ENCODE data around the gene SFXN4. TPM values are rescaled to one million over a fixed set of nuclear protein-coding genes. Genes with fewer than 3 reads are reported as not detected.
A peak's percentile ranks its signal among the peaks of the same experiment; 100 is the strongest.

SFXN4 gene
- total and polyA plus RNA-seq, 9 donors: 11.8 to 54.9 (median 18.9) TPM

DNA sequence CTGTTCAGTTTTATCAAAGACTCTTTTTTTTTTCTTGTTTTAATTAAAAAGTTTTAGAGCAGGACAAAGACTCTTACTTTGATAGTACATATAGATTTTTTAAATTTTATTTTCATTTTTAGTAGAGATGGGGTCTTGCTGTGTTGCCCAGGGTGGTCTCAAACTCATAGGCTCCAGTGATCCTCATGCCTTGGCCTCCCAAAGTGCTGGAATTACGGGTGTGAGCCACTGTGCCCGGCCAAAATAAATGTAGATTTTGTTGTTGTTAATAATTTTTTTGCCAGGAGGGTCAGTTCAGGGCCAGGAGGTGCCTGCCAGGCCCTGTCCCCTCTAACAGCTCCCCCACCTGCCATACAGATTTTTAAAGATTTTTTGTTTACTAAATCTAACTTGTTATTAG is 44.6 kb downstream of the SFXN4 start:
- H3K36me3 ChIP-seq: no peaks in the 10 kb centered on the region
- H3K4me3 ChIP-seq: no peak overlapping the region
- DNase-seq: no peak
- H3K27ac ChIP-seq: peak overlapping the region in 1 of 2 donors; percentile 57
- intact Hi-C loops (cut with DNase I): no loop called here
- 64 to 85% (median 65%) methylated on average over 2 of the region's 2 CpGs for WGBS, 3 donors
- no peaks in the 10 kb centered on the region for H3K4me1 ChIP-seq (ENCODE audit: insufficient read depth)
- no peaks in the 10 kb centered on the region for H3K27me3 ChIP-seq
- no peaks in the 10 kb centered on the region for H3K9me3 ChIP-seq
- TF ChIP-seq EP300 (IDR thresholded peaks at IDR 0.05) (no peak), POLR2A (IDR thresholded peaks at IDR 0.05) (no peak)
- TF ChIP-seq, protein P1, sequence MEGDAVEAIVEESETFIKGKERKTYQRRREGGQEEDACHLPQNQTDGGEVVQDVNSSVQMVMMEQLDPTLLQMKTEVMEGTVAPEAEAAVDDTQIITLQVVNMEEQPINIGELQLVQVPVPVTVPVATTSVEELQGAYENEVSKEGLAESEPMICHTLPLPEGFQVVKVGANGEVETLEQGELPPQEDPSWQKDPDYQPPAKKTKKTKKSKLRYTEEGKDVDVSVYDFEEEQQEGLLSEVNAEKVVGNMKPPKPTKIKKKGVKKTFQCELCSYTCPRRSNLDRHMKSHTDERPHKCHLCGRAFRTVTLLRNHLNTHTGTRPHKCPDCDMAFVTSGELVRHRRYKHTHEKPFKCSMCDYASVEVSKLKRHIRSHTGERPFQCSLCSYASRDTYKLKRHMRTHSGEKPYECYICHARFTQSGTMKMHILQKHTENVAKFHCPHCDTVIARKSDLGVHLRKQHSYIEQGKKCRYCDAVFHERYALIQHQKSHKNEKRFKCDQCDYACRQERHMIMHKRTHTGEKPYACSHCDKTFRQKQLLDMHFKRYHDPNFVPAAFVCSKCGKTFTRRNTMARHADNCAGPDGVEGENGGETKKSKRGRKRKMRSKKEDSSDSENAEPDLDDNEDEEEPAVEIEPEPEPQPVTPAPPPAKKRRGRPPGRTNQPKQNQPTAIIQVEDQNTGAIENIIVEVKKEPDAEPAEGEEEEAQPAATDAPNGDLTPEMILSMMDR (IDR thresholded peaks at IDR 0.05): no peak

DNA sequence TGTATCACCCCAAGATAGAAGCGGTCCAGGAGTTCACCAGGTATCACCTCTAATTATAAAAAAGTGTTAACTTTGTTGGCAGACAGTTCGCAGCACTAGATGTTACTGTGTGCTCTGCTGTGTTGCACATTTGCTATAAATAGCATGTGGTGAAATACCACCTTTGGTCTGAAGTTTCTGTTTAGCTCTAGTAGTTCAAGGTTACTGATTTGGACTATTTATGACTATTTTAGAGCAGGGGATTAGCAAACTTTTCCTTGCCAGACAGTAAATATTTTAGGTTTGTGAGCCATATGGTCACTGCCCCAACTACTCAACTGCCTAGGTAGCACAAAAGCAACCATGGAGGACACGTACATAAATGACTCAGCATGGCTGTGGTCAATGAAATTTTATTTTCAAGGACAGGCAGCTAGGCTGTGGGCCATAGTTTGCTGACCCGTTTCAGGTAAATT is 45.1 kb downstream of the SFXN4 start:
- Histone ChIP-seq H3K27me3 (no peaks in the 10 kb centered on the region), H3K27ac (peak overlapping the region in 1 of 2 donors; percentile 57), H3K4me1 (ENCODE audit: insufficient read depth) (no peaks in the 10 kb centered on the region), H3K36me3 (no peaks in the 10 kb centered on the region), H3K4me3 (no peak overlapping the region), H3K9me3 (no peaks in the 10 kb centered on the region)
- TF ChIP-seq POLR2A (IDR thresholded peaks at IDR 0.05) (no peak), EP300 (IDR thresholded peaks at IDR 0.05) (no peak)
- TF ChIP-seq, protein P1 (IDR thresholded peaks at IDR 0.05): no peak
- no peak for DNase-seq
- intact Hi-C loops (cut with DNase I): no loop called here
- 10 to 32% (median 16%) methylated on average over 4 of the region's 4 CpGs for WGBS, 3 donors

DNA sequence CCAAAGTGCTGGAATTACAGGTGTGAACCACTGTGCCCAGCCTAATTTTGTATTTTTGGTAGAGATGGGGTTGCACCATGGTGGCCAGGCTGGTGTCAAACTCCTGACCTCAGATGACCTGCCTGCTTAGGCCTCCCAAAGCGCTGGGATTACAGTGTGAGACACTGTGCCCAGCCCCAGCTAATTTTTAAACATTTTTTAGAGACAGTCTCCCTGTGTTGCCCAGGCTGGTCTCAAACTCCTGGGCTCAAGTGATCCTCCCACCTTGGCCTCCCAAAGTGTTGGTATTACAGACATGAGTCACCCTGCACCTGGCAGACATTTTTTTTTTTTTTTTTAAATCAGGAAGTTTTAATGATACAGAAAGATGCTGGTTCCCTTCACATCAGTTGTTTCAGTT is 46.1 kb downstream of the SFXN4 start:
- peak overlapping the region in 1 of 2 donors; percentile 57 for H3K27ac ChIP-seq
- no peak for DNase-seq
- H3K9me3 ChIP-seq: no peaks in the 10 kb centered on the region
- H3K27me3 ChIP-seq: no peaks in the 10 kb centered on the region
- no peaks in the 10 kb centered on the region for H3K36me3 ChIP-seq
- WGBS, 3 donors: 95 to 98% (median 96%) methylated on average over 1 of the region's 1 CpG
- TF ChIP-seq EP300 (IDR thresholded peaks at IDR 0.05) (no peak), POLR2A (IDR thresholded peaks at IDR 0.05) (no peak)
- TF ChIP-seq, protein P1 (IDR thresholded peaks at IDR 0.05): no peak
- H3K4me3 ChIP-seq: no peak overlapping the region
- intact Hi-C loops (cut with DNase I): no loop called here
- H3K4me1 ChIP-seq (ENCODE audit: insufficient read depth): no peaks in the 10 kb centered on the region

DNA sequence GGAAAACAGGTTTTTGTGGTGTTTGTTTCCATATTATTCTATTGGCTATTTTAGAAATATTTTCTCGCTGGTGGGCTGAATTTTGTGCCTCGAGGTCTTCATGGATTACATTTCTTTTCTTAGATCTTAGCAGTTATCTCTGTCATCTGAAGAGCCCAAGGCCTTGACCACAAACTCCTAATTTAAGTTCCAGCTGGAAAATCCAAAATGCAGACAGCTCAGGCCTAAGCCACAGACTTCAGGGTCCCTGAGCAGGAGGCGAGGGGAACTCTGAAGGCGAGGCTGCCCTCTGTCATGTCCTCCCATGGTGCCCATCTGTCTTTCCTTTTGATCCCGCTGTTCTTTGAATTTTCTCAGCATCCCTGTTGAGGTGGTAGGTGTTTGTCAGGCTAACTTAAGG is 47.3 kb downstream of the SFXN4 start:
- H3K27ac ChIP-seq: no peak overlapping the region
- intact Hi-C loops (cut with DNase I): no loop called here
- no peaks in the 10 kb centered on the region for H3K4me1 ChIP-seq (ENCODE audit: insufficient read depth)
- WGBS, 3 donors: 83% methylated on average over 5 of the region's 5 CpGs
- TF ChIP-seq POLR2A (IDR thresholded peaks at IDR 0.05): no peak
- DNase-seq: no peak
- no peaks in the 10 kb centered on the region for H3K27me3 ChIP-seq
- no peaks in the 10 kb centered on the region for H3K36me3 ChIP-seq
- no peaks in the 10 kb centered on the region for H3K9me3 ChIP-seq
- H3K4me3 ChIP-seq: no peak overlapping the region

DNA sequence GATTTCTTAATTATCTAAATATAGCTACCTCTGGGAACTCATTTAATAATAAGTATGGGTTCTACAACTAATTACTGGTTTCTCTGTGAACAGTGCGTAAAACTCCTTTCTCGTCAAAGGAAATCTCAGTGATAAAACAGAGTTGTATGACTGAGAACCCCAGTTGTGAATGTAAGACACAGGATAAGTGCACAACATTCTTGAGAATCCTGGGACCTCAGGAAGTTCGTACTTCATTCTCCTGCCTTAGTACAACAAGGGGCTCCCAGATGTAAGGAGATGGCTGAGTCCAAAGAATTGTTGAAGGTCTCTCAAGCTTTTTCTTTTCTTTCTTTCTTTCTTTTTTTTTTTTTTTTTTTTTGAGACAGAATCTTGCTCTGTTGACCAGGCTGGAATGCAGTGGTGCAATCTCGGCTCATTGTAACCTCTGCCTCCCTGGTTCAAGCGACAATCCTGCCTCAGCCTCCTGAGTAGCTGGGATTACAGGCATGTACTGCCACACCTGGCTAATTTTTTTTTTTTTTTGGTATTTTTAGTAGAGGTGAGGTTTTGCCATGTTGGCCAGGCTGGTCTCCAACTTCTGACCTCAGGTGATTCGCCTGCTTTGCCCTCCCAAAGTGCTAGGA is 49.1 kb downstream of the SFXN4 start:
- DNase-seq: no peak
- Histone ChIP-seq H3K4me3 (no peak overlapping the region), H3K4me1 (ENCODE audit: insufficient read depth) (no peaks in the 10 kb centered on the region), H3K36me3 (no peaks in the 10 kb centered on the region), H3K27ac (no peak overlapping the region), H3K9me3 (no peaks in the 10 kb centered on the region), H3K27me3 (no peaks in the 10 kb centered on the region)
- 91 to 96% (median 95%) methylated on average over 6 of the region's 6 CpGs for WGBS, 3 donors
- intact Hi-C loops (cut with DNase I): no loop called here
- TF ChIP-seq EP300 (IDR thresholded peaks at IDR 0.05): no peak
- TF ChIP-seq, protein P1 (IDR thresholded peaks at IDR 0.05): no peak
- no peak for TF ChIP-seq POLR2A (IDR thresholded peaks at IDR 0.05)

Data from ovary (tissue), 9 donors.